GM21619 (cell line): ENCODE data around the gene RESP18.
A peak's percentile ranks its signal among the peaks of the same experiment; 100 is the strongest.

Experiments
- ATAC-seq: cut with Tn5 transposase; IDR thresholded peaks from one replicate; pipeline ENCODE4 v1.9.1; 2021; ENCODE audit not compliant: unreplicated experiment

The RESP18 gene

DNA sequence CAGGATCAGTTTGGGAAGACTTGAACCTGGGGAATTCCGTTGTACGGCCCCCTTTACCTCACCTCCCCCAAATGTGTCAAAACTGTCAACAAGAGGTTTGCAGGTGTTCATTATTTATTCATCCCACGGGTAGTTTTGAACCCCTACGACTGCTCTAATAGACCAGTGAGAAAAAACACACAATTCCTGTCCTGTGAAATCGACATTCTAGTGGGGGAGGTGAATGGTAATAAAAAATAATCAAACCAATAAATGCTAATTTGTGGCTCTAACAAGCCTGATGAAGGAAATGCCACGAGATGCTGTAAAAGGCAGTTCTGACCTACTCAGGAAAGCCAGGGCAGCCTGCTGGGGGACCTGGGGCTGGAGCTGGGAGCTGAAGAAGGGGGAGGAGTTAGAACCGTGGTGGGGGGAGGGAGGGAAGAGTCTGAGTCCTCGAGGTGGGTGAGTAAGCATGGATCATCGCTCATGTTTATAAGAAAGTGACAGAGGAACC is 53.8 kb downstream of the RESP18 start:
- ATAC-seq = no peak

DNA sequence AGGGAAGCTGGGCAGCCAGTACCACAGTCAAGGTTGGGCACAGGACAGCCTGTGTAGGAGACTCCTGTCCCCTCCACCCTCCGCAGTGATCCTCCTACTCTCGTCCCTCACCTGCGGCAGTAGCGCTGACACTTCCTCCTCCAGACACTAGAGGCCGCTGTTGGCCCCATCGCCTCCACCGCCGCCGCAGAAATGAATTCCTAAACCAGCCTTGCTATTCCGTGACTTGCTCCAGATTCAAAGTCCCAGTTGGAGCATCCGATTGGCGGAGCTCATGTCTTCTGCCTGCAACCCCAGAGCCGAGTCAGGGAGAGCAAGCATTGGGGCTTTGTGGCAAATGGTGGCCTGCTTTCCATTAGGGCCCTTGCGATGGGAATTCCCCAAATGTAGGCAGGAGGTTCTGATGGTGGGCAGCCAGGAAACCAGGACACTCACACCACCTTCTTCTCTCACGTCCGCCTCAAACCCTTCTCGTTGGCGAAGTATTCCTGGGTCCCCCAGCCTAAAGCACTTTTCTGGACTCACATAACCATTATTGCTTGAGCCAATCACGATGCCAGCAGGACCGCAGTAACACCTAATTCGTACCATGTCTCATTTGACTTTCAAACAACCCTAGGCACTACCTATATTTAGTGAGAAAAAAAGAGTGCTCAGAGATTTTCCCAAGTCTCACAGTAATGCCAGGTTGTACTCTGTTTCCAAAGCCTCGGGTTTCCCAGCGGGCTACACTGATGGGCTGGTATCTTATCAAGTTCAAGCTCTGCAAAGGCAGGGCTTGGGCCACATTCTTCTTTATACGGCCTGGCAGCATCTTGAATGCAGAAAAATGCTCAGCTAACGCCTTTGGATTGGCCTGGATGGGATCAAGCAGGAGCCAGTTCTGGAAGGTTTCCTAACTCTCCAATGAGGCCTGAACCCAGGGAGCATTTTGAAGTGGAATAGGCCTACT is 54.6 kb downstream of the RESP18 start:
- peak; percentile 23 for ATAC-seq
